Mucosa of stomach (tissue), 1 donor: ENCODE results near the gene LHPP.

Experiments used
- H3K27me3 ChIP-seq: one replicate; pipeline ENCODE4 v1.7.0; 2013; ENCODE audit warnings: mild to moderate bottlenecking, low read length; ENCODE audit not compliant: control insufficient read depth, insufficient read depth
- H3K36me3 ChIP-seq: one replicate; pipeline ENCODE4 v1.7.0; 2013; ENCODE audit warnings: low read length; ENCODE audit not compliant: control insufficient read depth, insufficient read depth
- H3K4me1 ChIP-seq: one replicate; pipeline ENCODE4 v1.7.0; 2013; ENCODE audit warnings: mild to moderate bottlenecking, low read length; ENCODE audit not compliant: control insufficient read depth, insufficient read depth
- H3K4me3 ChIP-seq: one replicate; pipeline ENCODE4 v1.7.0; 2013; ENCODE audit warnings: low read length
- H3K9ac ChIP-seq: one replicate; pipeline ENCODE4 v1.7.0; 2013; ENCODE audit warnings: mild to moderate bottlenecking, low read length, moderate library complexity
- H3K9me3 ChIP-seq: one replicate; pipeline ENCODE4 v1.7.0; 2013; ENCODE audit warnings: mild to moderate bottlenecking, low read length, moderate library complexity; ENCODE audit not compliant: control insufficient read depth
- donor health status: Pancreatic carcinoma.

LHPP gene

DNA sequence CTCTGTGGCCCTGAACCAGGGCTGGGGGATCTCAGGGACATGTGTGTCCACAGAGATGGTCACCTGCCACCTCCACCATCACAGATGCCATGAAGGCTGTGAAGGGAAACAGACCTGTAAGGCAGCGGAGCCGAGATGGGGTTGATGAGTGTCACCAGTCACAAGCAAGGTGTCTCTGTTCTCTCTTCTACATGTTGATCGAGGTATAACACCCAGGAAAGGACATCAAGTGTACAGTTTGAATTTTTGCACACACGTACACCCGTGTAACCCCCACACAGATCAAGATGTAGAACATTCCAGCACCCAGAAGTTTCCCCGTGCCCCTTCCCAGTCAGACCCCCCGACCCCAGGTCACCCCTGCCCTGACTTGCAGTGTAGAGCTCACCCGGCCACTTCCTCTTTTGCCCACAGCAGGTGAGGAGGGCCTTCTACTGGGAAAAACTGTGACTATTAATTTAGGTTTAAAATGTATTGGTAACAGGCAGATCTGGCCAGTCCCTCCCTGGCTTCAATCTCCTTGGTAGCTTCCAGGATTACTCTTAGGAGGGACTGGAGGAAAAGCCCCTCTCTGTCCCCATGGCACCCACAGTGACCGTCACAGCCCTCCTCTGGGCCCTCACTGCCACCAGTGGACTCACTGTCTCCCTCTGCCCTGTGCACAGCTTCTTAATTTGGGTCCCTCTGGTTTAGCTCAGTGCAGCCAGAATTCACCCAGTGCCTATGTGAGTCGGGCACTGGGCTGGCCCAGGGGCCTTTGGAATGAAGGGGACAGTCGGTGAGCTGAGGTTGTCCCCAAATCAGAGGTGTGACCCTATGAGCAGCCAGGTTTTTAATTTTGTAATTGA, 108.2 kb downstream of the LHPP start:
- Histone ChIP-seq H3K36me3 (no peaks in the 10 kb centered on the region), H3K27me3 (no peaks in the 10 kb centered on the region), H3K9ac (no peak overlapping the region), H3K4me1 (peaks cover 14% of the 10 kb centered on the region), H3K4me3 (no peak overlapping the region), H3K9me3 (no peaks in the 10 kb centered on the region)

DNA sequence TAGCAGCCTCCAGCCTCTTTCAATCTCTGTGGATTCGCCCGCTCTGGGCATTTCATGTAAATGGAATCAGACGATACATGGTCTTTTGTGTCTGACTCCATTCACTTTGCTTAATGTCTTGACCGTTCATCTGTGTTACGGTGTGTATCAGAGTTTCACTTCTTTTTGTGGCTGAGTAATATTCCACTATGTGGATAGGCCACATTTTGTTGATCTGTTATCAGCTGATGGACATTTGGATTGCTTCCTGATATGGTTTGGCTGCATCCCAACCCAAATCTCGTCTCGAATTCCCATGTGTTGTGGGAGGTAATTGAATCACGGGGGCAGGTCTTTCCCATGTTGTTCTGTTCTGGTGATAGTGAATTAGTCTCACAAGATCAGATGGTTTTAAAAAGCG, 109.0 kb downstream of the LHPP start:
- H3K4me1 ChIP-seq, result peaks cover 7% of the 10 kb centered on the region
- no peaks in the 10 kb centered on the region for H3K36me3 ChIP-seq
- no peaks in the 10 kb centered on the region for H3K27me3 ChIP-seq
- H3K4me3 ChIP-seq, result no peak overlapping the region
- no peaks in the 10 kb centered on the region for H3K9me3 ChIP-seq
- no peak overlapping the region for H3K9ac ChIP-seq

DNA sequence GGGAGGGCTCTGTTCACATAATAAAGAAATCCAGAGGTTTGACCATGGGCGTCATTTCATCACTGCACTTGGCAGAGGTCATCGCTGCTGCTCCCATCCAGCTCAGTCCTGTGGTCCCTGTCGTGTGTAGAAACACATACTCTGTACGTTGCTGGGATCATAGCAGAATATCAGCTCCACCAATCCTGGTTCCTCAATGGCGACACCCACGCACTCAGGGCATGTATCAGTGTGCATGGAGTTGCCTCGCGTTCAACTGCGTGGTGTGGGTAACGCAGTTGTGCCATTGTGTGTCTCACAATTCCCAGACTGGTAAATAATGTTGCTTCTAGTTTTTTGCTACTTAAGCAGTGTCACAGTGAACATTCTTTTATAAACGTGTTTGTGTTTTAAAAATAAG, 111.1 kb downstream of the LHPP start:
- Histone ChIP-seq H3K4me3 (no peak overlapping the region), H3K9me3 (no peaks in the 10 kb centered on the region), H3K36me3 (no peaks in the 10 kb centered on the region), H3K27me3 (no peaks in the 10 kb centered on the region), H3K9ac (no peak overlapping the region), H3K4me1 (no peaks in the 10 kb centered on the region)

DNA sequence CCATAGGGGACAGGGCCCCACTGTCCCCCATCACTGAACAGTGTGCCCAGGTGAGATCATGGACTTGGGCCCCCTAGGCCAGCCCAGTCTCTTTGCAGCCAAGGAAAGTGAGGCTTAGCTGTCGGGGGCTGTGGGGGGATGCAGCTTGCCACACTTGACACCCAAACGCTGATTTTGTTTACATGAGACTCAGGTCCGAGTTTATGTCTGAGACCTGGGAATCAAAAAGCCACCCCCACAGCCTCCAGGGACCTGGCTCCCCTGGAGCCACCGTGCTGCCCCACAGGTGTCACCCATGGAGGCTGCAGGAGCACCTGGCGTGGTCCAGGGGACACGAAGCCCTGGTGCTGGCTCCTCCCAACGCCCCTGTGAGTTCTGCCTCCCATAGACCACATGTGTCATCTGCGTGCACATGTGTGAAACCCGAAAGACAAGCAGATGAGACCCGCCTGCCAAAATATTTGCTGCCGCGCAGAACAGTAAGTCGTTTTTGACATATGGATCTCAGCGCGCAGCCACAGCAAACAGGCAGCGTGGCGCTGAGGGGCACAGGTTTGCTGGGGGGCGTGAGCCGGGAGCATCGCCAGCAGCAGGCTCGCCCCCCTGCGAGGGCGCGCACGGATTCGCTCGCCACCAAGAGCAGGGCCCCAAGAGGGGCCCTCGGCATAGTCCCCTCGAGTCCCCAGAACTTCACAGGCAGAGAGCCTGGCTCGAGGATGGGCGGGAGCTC, 112.3 kb downstream of the LHPP start:
- Histone ChIP-seq H3K27me3 (no peaks in the 10 kb centered on the region), H3K4me1 (no peaks in the 10 kb centered on the region), H3K9ac (no peak overlapping the region), H3K4me3 (no peak overlapping the region), H3K36me3 (no peaks in the 10 kb centered on the region), H3K9me3 (no peaks in the 10 kb centered on the region)

DNA sequence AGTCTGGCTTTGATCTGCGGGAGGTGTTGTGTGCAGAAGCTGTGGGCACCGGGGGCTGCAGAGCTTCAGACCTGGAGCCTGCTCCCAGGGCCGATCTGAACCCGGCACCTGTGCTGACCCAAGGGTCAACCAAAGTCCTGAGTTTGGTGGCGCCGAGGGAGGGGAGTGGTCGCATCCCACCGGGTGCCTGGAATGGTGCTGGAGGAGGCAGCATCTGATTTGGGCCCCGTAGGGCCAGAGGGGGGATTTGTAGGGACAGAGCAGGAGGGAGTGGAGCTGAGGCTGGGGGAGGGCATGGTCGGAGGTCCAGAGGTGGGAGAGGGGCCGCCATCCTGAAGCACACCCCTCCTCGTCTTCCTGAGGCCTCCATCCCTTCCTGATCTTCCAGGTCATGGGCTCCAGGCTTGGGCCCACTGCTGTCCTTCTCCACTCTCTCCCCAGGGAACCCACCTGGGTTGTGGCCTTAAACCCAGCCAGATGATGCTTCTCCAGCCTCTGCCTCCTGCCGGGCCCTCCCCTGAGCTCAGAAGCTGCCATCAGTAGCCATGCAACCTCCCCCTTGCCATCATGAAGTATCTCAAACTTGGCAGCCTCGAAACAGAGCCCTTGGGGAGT, 112.9 kb downstream of the LHPP start:
- H3K36me3 ChIP-seq, result no peaks in the 10 kb centered on the region
- no peaks in the 10 kb centered on the region for H3K27me3 ChIP-seq
- no peak overlapping the region for H3K4me3 ChIP-seq
- no peaks in the 10 kb centered on the region for H3K4me1 ChIP-seq
- H3K9ac ChIP-seq, result no peak overlapping the region
- no peaks in the 10 kb centered on the region for H3K9me3 ChIP-seq

DNA sequence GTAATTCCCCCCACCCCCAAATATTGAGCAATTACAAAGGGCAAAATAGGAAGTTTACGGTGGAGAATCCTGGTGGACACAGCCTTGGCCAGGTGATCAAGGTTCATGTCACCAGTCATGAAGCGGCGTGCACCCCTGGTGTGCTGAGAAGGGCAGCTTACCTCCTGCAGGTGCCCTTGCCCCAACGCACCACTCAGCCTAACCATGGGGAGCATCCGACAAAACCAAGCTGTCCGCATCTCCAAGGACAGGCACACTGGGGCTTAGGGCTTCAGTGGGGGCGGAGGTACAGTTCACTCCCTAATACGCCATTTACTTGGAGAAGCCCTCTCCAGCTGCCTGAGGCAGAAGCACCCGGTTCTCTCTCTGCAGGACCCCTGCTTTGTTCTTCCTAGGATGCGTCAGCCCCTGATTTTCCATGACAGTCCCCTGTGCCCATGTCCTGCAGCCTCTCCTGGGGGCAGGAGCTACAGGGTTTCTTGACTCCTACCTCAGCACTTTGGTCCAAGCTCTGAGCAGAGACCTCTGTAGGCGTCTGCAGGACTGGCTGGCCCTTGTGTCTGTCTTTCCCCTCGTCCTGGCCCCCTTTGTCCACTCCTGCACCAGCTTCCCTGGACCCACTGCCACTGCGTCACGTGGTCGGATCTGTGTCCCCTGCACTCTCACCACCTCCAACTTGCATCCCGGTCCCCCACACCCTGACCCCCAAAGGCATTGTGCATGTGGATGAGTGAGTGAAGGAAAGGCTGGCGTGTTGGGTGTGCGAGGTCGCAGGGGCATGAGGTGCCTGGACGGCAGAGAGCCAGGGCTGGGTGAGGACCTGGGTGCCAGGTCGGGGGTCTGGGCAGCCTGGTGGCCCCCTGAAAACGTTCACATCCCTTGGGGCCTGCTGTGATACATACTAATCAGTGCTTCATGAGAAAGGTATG, 113.7 kb downstream of the LHPP start:
- Histone ChIP-seq H3K27me3 (no peaks in the 10 kb centered on the region), H3K36me3 (no peaks in the 10 kb centered on the region), H3K9me3 (no peaks in the 10 kb centered on the region), H3K4me1 (no peaks in the 10 kb centered on the region), H3K4me3 (no peak overlapping the region), H3K9ac (no peak overlapping the region)

DNA sequence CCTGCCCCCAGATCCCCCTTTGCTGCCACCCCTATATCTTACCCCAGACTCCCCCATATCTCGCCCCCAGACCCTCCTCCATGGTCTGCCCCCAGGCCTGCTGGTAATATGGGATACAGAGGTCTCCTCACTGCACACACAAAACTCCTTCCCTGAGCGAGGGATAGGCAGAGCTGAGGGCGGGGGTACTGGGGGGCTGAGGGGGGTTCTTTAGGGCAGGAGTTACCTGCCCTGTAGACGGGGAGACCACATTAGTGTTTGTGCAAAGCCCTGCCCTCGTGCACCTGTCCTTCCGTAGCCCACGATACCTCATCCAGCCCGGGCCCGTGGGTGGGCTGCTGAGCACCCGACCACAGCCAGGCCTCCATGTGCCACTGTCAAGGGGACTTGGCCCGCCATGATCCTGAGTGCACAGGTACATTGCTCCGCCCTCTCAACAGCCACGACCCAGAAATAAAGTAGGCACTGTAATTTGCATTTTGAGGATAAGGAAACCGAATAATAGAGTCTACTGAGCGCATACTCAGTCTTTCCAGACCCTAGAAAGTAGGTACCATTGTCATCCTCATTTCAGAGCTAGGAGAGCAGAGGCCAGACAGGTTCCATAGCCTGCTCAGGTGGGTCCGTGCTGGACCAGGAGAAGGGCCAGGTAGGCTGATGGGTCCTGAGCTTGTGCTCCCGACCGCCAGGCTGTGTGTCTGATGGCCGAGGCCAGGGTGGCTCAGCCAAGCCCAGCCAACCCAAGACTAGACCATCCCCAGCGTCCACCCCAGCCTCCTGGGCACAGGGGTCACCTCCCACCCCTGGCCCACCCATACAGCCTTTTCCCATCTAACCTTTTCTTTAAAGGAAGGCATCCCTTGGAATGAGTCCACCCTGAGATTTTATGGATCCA, 115.2 kb downstream of the LHPP start:
- Histone ChIP-seq H3K9ac (no peak overlapping the region), H3K4me3 (no peak overlapping the region), H3K4me1 (no peaks in the 10 kb centered on the region), H3K27me3 (no peaks in the 10 kb centered on the region), H3K9me3 (no peaks in the 10 kb centered on the region), H3K36me3 (no peaks in the 10 kb centered on the region)

DNA sequence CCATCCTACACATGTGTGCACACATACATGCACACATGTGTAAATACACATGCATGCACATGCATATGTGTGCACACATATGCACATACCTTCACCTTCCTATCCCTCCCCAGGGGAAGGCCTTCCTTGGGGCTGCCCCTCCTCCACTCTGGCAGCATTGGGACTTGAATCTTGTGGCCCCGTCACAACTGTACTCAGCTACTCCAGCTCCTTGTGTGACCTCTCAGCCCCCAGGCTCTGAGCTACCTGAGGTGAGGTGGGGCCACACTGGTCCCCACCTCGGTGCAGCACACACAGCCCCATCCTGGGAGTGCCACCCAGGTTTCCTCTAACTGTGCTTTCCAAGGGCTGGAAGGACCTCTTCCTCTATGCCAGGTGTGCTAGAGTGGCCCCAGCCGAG, 116.0 kb downstream of the LHPP start:
- Histone ChIP-seq H3K4me3 (no peak overlapping the region), H3K27me3 (no peaks in the 10 kb centered on the region), H3K9me3 (no peaks in the 10 kb centered on the region), H3K9ac (no peak overlapping the region), H3K36me3 (no peaks in the 10 kb centered on the region), H3K4me1 (no peaks in the 10 kb centered on the region)

DNA sequence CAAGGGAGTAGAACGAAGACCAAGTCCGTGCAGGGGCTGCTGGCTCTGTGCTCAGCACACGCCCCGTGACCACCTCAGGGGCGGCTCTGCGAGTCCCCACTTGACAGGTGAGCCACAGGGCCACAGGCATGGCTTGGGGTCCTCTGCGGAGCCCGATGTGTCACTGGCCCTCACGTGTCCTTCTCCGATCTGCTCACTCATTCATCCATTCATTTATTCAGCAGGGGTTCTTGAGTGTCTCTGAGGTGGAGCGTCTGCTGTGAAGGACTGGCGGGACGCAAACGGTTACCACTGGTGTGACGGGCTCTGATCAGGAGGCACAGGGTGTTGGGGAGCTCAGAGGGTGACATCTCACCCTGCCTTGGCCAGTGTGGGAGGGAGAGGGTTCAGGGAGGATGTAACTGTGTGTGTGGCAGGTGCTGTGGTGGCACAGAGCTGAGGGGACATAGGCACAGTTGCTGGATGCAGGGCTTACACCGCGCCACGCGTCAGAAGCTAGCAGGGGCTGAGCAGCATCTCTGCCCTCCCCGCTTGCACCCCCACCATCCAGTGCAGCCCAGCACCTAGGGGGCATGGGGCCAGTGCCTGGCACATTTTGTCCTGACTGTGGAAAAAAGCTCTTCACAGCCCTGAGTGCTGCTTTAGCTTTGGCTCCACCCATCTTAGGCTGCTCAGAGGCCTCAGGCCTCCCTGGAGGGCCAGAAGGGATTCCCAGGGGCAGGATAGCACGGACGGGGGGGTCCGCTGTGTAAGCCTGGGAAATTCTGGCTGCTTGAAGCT, 116.8 kb downstream of the LHPP start:
- no peak overlapping the region for H3K9ac ChIP-seq
- no peaks in the 10 kb centered on the region for H3K36me3 ChIP-seq
- no peak overlapping the region for H3K4me3 ChIP-seq
- H3K4me1 ChIP-seq, result no peaks in the 10 kb centered on the region
- no peaks in the 10 kb centered on the region for H3K9me3 ChIP-seq
- H3K27me3 ChIP-seq, result no peaks in the 10 kb centered on the region

DNA sequence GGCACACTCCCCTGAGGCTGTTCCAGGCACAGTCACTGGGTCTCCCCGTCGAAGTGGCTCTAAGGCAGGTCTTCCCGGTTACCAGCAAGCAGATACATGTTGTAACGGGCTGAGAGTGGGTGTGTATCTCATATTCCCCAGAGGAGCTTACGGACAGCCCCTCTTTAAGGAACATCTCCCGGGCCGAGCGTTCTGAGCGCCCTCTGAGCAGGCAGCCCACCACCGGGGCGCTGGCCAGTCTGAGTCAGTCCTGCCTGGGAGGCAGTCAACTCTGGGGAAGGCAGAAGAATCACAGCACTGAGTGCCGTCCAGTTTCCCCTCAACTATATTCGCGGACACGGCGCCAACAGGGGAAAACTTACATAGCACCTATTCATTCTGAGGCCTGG, 117.4 kb downstream of the LHPP start:
- Histone ChIP-seq H3K36me3 (no peaks in the 10 kb centered on the region), H3K27me3 (no peaks in the 10 kb centered on the region), H3K4me1 (no peaks in the 10 kb centered on the region), H3K9ac (no peak overlapping the region), H3K4me3 (no peak overlapping the region), H3K9me3 (no peaks in the 10 kb centered on the region)
